ENCODE measurements around the gene IL4R.

GRCh38 chr16:27324851-27325301 is 11.1 kb downstream of the IL4R start:
- TF ChIP-seq CTCF (IDR thresholded peaks at IDR 0.05) = no peak
- no peak for TF ChIP-seq EZH2 (IDR thresholded peaks at IDR 0.05)
- no peak for TF ChIP-seq EZH2phosphoT487 (IDR thresholded peaks at IDR 0.05)
